Urothelium cell line (cell line): Measurements from ENCODE around the gene RBM47.
"Not testable (repeated sequence)": the region's sequence is repeated elsewhere in the genome, so short reads cannot be mapped to it uniquely, and the experiment has no call there.

ENCODE experiments used
- DNase-seq: peaks from one replicate; pipeline ENCODE4 v3.0.0; 2011; ENCODE audit warnings: low spot score, mixed read lengths
- FAIRE-seq: peaks from 2 replicates; lab custom pipeline; 2011; peaks lifted over from hg19 to GRCh38; lab: Jason Lieb, UNC

Gene RBM47

DNA sequence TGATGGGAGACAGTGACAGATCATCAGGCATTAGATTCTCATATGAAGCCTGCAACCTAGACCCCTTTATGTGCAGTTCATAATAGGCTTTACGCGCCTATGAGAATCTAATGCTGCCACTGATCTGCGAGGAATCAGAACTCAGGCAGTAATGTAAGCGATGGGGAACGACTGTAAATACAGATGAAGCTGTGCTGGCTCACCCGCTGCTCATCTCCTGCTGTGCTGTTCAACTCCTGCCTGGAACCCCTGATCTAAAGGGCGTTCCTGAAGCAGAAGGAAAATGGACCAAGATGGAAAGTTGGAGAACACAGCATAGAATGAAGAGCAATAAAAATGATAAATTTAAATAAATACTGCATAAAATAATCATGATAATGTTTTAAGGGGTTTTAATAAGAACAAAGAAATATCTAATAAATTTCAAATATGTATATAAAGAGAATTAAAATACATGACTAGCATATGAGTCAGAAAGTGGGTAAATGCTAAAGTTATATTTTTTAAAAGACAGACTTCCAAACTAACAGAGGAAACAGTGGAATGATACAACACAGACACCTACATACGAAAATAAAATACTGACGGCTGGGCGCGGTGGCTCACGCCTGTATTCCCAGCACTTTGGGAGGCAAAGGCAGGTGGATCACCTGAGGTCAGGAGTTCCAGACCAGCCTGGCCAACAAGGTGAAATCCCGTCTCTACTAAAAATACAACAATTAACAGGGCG is 59.2 kb downstream of the RBM47 start:
- DNase-seq = no peak
- FAIRE-seq = no peak

DNA sequence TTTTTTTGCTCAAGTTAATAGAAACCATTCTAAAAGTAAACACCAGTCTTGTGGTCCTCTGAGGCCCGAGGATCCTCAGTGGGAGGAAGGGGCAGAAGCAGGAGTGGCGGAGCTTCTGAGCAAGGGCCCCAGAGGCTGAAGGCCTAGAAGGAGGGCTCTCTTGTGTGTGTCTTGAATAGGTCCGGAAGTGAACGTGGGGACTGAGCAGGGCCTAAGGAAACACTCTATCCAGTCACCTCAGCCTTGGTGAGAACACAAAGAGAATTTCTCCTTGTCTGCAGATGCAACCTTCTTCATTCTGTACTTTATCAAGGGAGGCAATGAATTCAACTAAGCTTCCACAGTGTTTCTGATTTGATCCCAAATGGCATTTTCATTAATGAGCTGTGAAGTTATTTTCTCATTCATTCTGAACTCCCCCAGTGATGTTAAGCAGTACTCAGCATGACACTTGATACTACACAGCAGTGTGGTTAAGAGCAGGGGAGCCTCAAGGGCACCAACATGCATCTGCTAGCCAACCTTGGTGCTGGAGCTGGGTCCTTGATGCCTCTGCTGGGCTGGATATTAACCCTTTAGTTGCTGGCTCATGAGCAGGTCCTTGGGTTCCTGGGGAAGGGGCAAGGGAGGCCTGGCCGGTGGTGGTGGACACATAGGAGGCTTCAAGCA is 64.7 kb downstream of the RBM47 start:
- FAIRE-seq (no peak), DNase-seq (no peak)

DNA sequence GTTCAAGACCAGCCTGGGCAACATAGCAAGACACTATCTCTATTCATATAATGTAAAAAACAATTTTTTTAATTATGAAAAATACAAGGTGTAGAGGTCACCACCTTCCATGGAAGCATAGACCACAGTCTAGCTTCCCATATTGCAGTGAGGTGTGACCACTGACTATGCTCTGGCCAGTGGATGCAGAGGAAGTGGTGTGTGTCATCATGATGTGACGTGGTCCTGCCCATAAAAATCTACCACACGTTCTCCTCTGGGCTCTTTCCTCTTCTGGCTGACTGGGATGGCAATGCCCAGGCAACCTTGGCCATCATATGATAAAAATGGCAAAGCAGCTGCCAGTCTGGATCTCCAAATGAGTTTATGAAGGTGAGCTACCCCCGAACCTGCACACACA is 65.7 kb downstream of the RBM47 start:
- DNase-seq = no peak
- FAIRE-seq = no peak

DNA sequence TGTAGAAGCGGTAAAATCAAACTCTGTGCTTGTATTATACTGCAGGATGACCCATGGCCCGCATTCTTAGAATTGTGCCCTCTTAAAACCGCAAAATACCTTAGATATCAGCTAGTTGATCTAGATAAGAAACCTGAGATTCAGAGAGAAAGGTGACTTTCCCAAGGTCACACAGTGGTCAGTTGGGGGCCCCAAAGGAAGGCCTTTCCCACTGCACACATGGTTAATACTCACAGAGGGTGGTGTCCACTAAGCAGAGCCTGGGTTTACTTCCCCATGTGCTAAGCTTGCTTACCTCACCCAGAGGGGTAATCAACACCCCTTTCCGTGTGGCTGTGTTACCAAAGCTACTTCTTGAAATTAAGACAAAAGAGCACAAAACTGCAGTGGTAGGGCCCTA is 66.3 kb downstream of the RBM47 start:
- no peak for DNase-seq
- no peak for FAIRE-seq

DNA sequence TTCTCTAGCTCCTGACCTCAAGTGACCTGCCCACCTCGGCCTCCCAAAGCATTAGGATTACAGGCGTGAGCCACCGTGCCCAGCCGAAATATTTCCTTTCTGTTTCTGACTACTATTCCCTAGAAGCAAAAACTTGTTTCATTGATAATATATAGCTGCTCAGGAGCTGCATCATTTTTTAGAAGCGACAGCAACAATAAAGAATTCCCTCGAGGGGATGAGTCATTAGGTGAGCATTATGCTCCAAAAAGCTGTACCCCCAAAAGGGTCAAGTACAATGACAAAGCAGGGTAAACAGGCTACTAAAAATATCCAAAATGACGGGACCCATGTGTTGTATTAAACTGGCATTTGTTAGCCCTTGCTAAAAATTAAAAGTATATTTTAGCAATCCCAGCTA is 67.0 kb downstream of the RBM47 start:
- no peak for DNase-seq
- no peak for FAIRE-seq

DNA sequence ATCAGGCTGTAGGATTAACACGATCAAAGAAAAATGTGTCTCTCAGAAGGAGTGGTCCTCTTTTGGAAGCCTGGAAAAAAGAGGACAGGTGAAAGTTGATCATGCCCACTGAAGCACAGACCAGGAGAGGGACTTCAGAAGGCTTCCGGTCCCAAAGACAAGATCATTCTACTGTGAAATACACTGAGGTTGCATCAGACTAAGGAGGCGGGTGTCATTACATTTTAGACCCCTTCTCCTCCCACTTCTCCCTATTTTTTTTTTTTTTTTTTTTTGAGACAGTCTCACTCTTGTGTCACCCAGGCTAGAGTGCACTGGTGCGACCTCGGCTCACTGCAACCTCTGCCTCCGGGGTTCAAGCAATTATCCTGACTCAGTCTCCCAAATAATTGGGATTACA is 67.5 kb downstream of the RBM47 start:
- DNase-seq (no peak), FAIRE-seq (no peak)

DNA sequence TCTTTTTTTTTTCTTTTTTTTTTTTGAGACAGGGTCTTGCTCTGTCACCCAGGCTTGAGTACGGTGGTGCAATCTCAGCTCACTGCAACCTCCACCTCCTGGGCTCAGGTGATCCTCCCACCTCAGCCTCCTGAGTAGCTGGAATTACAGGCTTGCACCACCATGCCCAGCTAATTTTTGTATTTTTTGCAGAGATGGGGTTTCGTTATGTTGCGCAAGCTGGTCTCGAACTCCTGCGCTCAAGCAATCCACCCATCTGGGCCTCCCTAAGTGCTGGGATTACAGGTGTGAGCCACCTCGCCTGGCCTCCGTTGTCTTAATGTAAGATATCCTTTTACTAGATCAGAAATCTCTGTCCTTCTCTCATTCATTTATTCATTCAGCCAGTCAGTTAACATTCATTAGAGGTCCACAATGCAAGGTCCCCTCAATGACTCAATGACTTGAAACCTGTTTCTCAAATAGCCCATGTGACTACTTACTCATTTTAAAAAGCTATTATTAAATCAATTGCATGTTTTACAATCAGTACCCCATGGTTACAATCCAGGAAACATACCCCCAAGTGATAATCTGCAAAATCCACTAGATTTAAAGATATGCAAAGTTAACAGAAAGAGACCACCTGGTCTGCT is 68.0 kb downstream of the RBM47 start:
- not testable (repeated sequence) for DNase-seq, FAIRE-seq

DNA sequence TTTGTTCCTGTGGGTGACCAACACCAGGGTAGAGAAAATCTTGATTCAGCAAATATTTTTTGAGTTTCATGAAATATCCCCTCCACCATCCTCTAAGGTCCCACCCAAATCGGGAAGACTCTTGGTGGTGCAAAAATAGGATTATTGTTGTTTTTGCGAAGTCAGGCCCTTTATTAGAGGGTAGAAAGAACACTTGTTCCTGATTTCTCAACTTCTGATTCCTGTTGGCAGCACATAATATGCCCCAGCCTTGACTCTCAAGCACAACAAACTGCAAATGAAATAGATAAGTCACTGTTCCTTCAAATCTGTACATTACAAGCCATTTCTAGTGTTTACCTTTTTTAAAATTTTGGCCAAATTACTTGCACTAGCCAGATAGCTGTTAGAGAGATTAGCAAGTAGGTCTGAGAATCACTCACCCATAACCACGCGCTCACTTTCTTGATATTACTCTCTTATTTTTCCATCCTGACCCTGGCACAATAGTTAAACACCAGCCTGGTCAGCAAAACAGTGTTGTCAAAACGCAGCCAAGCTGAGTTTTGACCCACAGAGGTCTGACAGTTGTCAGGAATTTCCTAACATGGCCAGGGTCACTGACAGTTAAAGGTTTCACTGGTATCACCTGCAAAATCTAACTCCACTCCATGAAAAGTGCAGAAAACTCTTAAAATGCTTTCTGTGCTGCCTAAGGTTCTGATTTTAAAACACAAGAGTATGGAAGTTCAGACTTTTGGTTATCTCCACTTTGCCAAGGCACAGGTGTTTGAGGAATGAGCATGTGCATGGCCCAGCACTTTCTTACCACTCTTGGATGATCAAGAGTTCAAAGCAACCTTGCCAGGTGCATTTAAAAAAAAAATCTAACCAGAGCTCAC is 69.8 kb downstream of the RBM47 start:
- FAIRE-seq = no peak
- DNase-seq = no peak

DNA sequence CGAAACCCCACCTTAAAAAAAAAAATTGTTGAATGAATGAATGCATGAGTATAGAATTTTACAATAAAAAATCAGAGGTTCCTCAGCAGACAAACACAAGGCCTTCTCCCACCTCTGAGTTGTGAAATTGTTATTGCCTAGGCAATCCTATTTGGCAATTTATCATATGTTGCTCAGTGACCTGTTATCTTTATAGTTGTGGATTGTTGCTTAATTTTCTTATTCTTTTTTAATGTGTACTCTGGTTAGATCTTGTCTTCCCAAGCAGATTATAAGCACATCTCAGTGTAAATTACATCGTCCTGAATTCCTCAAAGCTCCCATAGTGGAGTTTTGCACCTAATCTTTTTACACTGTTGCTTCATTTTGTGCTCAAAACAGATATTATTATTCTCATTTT is 71.9 kb downstream of the RBM47 start:
- DNase-seq (no peak), FAIRE-seq (no peak)

DNA sequence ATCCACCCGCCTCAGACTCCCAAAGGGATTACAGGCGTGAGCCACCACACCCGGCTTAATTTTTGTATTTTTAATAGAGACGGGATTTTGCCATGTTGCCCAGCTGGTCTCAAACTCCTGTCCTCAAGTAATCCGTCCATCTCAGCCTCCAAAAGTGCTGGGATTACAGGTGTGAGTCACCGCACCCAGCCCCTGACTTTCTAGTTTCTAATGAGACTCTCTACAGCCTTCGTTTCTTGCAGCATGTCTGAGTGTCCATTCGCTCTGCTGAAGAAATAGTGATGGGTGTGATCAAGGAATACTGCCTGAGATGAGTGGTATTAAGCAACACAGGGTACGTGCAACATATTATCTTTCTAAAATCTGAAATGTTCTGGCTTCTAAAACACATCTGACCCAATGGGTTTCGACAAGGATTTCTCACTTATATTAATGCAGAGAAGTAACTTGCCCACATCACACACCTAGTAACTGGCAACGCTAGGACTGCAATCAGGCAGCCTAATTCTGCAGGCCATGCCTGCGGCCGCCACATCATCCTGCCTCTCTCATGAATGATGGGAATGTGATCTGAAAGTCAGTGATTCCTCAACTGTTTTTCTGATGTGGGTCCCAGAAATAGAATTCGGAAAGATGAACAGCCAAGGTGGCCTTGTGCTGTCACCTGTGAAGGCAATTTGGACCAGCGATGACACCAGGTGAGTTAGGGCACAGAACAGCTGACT is 74.3 kb downstream of the RBM47 start:
- FAIRE-seq (no peak), DNase-seq (no peak)

DNA sequence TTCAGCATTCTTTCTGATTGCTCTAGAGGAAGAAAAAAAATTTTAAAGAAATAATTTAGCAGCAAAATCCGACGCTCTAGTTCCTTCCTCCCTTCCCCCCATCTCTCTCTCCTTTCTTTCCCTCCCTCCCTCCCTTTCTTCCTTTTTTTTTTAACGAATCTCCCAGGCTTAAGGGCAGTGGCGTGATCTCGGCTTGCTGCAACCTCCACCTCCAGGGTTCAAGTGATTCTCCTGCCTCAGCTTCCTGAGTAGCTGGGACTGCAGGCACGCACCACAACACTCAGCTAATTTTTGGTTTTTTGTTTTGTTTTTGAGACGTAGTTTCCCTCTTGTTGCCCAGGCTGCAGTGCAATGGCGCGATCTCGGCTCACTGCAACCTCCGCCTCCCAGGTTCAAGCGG is 75.0 kb downstream of the RBM47 start:
- DNase-seq, FAIRE-seq: not testable (repeated sequence)

DNA sequence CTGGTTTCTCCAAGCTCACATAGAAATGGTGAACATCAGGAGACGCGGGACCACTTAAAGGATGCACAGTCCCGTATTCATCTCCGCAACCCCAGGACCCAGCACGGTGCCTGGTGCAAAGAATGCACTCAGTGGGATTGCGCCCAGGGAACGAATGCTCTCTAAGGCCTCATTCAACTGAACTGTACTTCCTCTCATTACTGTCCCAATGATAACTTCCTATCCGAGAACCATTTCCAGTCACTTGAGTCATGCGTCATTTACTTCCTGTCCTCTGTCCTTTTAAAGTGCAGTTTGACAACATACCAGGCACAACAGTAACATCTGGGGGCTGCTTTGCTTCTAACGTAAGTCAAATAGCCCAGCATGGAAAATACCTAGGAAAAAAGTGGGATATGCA is 75.7 kb downstream of the RBM47 start:
- FAIRE-seq (no peak), DNase-seq (no peak)

DNA sequence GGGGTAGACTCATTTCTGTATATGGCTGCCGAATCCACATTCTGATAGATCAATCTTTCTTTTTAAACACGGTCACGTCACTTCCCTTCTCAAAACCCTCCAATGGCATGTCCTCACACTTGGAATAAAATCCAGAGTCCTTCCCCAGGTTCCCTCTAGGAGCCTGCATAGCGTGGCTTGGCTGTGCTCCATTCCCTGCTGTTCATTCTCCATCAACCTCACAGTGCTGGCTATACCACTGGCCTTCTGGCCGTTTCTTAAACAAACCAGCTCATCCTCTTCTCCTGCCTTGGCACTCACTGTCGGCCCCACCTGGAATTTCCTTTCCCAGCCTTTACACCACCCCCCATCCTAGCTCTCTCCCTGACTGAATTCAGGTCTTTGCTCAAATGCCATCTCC is 77.1 kb downstream of the RBM47 start:
- DNase-seq (no peak), FAIRE-seq (no peak)

DNA sequence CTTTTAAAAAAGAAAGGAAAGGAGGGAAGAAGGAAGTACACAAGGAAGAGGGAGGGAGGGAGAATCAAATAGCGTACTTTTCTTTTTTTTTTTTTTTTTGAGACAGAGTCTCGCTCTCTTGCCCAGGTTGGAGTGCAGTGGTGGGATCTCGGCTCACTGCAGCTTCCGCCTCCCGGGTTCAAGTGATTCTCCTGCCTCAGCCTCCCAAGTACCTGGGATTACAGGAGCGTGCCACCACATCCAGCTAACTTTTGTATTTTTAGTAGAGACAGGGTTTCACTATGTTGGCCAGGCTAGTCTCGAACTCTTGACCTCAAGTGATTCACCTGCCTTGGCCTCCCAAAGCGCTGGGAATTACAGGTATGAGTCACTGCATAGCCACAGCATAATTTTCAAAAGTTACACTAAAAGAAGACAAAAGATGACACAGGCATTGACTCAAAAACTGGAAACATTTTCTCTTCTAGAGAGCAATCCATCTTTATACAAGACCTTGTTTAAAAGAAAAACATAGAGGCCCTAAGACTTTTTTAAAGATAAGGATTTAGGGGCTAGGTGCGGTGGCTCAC is 78.0 kb downstream of the RBM47 start:
- not testable (repeated sequence) for DNase-seq, FAIRE-seq

DNA sequence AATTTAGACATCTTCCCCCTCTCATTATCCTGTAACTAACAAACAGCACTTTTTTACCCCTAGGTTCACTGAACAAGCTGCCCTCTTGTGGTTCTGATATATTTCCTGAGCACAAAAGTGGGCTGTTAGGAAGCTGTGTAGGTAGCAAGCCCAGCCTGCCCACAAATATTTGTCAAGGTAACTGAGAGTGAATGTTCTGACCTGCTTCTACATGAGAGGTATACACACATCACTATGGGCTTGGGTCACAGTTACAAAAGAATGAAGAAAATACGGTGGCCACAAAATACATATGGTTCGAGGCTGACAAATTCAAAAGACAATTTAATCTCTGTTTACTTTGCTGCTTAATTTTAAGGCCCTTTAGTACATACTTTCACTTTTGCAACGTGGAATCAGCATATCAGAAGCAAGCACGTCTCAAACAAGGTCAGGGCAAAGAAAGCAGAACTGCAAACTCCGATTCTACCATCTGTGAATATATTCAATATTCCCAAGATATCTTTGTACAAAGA is 78.7 kb downstream of the RBM47 start:
- DNase-seq = peak; percentile 41
- FAIRE-seq = peak; percentile 44

DNA sequence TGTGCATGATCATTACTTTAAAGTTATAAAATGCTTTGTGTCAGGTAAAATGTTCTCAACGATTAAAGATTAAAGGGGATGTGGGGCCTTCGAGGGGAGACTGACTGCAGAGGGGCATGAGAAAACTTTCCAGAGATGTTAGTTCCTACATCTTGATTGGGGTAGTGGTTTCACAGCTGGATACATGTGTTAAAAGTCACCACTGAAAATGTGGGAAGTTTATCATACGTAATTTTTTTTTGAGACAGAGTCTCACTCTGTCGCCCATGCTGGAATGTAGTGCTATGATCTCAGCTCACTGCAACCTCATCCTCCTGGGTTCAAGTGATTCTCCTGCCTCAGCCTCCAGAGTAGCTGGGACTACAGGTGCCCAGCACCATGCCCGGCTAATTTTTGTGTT is 79.5 kb downstream of the RBM47 start:
- DNase-seq = no peak
- no peak for FAIRE-seq

DNA sequence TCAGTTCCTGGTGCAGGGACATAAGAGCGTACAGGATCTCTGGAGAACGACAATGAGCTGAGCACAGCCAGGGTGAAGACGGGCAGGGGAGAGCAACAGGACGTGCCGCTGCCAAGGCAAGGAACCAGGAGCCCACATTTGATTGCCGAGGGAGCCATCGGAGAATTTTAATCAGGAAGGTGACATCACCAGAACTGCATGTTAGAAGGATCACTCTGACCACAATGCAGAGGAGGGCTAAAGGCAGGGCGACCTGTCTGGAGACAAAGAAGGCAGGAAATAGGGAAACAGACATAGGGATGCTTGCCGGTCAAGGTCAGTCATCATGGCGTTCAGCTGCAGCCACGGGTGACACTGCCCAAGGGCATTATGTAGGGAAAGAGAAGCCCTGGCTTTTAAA is 81.4 kb downstream of the RBM47 start:
- peak; percentile 91 for FAIRE-seq

DNA sequence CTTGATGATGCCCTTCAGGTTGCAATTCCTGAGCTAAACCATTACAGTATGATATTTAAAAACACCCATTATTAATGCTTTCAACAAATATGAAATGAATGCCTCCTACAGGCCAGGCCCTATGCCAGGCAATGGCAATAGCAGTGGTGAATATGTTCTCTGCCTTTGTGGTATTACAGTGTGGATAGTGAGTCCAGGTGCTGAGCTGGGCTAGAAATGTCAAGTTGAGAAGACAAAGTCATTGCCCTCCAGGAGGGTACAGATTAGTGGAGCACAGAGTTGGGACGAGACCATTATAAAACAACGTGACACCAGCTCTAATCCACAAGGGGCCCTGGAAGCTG is 81.9 kb downstream of the RBM47 start:
- no peak for FAIRE-seq
- no peak for DNase-seq

More for the DNA sequence above, 81.4 kb downstream of the RBM47 start:
- DNase-seq = peak; percentile 60

DNA sequence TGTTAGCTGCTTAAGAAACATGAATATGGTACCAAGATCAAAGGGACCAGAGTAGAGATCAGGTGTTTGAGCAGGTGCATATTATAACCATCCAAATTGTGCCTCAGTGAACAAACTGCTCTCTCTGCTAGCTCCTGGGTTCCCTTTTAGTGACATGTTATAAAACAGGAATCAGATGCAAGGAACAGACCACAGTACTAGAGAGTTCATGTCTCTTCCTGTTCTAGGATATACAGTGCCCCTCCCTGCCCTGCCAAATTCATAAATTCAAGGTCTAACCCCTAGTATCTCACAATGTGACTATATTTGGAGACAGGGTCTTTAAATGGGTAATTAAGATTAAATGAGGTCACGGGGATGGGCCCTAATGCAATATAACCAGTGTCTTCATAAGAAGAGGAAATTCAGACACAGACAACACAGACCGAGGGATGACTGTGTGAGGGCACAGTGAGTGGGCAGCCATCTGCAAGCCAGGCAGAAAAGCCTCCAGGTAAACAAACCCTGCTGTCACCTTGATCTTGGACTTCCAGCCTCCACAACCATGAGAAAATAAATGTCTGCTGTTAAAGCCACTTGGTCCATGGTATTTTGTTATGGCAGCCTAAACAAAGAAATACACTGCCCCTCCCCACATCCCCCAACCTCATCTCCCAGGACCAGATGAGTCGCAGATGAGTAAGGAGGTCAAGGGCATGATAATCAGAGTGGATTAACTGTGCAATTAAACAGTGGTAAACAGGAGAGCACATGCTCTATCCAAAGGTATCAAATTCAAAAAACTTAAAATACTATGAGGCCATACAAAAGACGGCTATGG is 82.5 kb downstream of the RBM47 start:
- DNase-seq = no peak
- FAIRE-seq = peak; percentile 83
